Calu3 (cell line): Measurements from ENCODE around the gene POU4F1. TPM values are rescaled to one million over a fixed set of nuclear protein-coding genes. Genes with fewer than 3 reads are reported as not detected.

Source experiments
- BruUV-seq: library from RNA; stranded (reverse); fragments of 400-500 nt; replicated peaks from 2 replicates; lab custom pipeline; 2021; lab: Mats Ljungman, UMichigan
- CTCF ChIA-PET: fragments of 300-600 bp; sonication (Branson Sonifier 250); formaldehyde crosslinking; loops from one replicate; lab custom pipeline; 2022; ENCODE audit warnings: antibody characterized with exemption; lab: Charles Lee
- DNase-seq: peaks from one replicate; pipeline ENCODE4 v3.0.0; 2022
- H3K27ac Mint-ChIP-seq: one replicate; pipeline ENCODE4 v1.8.0; 2022; ENCODE audit warnings: mixed read lengths; ENCODE audit not compliant: unreplicated experiment
- H3K27me3 Mint-ChIP-seq: one replicate; pipeline ENCODE4 v1.8.0; 2022; ENCODE audit warnings: mixed read lengths; ENCODE audit not compliant: unreplicated experiment
- H3K36me3 Mint-ChIP-seq: one replicate; pipeline ENCODE4 v1.8.0; 2022; ENCODE audit warnings: mild to moderate bottlenecking, moderate library complexity, mixed read lengths; ENCODE audit not compliant: insufficient read depth, unreplicated experiment
- H3K4me1 Mint-ChIP-seq: one replicate; pipeline ENCODE4 v1.8.0; 2022; ENCODE audit warnings: mild to moderate bottlenecking, low read depth, mixed read lengths; ENCODE audit not compliant: unreplicated experiment
- H3K4me3 Mint-ChIP-seq: one replicate; pipeline ENCODE4 v1.8.0; 2022; ENCODE audit warnings: mild to moderate bottlenecking, low read depth, moderate library complexity, mixed read lengths; ENCODE audit not compliant: unreplicated experiment
- H3K9me3 Mint-ChIP-seq: one replicate; pipeline ENCODE4 v1.8.0; 2022; ENCODE audit warnings: low read depth, mixed read lengths; ENCODE audit not compliant: unreplicated experiment
- CTCF ChIP-seq: fragments of 200-600 bp; IDR thresholded peaks from one replicate; pipeline ENCODE4 v1.8.0; 2022; ENCODE audit warnings: antibody characterized with exemption; ENCODE audit not compliant: unreplicated experiment
- intact Hi-C: fragments of 100-400 bp; cut with micrococcal nuclease; formaldehyde crosslinking; loops from one replicate; pipeline ENCODE4 v1.10.0; 2022; ENCODE audit not compliant: unreplicated experiment
- total RNA-seq: library from RNA; stranded (reverse); gene quantifications from 2 replicates; pipeline ENCODE4 v1.2.3, GENCODE V29; 2022

Gene POU4F1
- total RNA-seq, 1 experiment from 2014 or later = 1.0 TPM

- BruUV-seq = no TSS peak
- Mint-ChIP-seq H3K27ac (no peak overlapping the region), H3K9me3 (no peaks in the 10 kb centered on the region), H3K27me3 (no peaks in the 10 kb centered on the region), H3K4me3 (no peak overlapping the region), H3K36me3 (no peaks in the 10 kb centered on the region), H3K4me1 (no peaks in the 10 kb centered on the region)
- TF ChIP-seq CTCF = no peak
- no peak for DNase-seq
- CTCF ChIA-PET = no interaction called here
- intact Hi-C loops = no loop called here
Observed at GRCh38 chr13:78572459-78572858, 30.9 kb downstream of the POU4F1 start.

GRCh38 chr13:78569029-78569428 lies 34.3 kb downstream of the POU4F1 start:
- BruUV-seq = no TSS peak
- no peaks in the 10 kb centered on the region for H3K4me1 Mint-ChIP-seq
- H3K27me3 Mint-ChIP-seq = no peaks in the 10 kb centered on the region
- intact Hi-C loops = no loop called here
- no peak overlapping the region for H3K27ac Mint-ChIP-seq
- no peaks in the 10 kb centered on the region for H3K36me3 Mint-ChIP-seq
- no peak for TF ChIP-seq CTCF
- DNase-seq = no peak
- CTCF ChIA-PET = no interaction called here
- H3K4me3 Mint-ChIP-seq = no peak overlapping the region
- H3K9me3 Mint-ChIP-seq = no peaks in the 10 kb centered on the region

- intact Hi-C loops = no loop called here
- CTCF ChIA-PET = no interaction called here
- no TSS peak for BruUV-seq
Observed at GRCh38 chr13:78566631-78567030, 36.7 kb downstream of the POU4F1 start.

GRCh38 chr13:78562237-78562889 lies 41.0 kb downstream of the POU4F1 start:
- Mint-ChIP-seq H3K4me1 (no peaks in the 10 kb centered on the region), H3K27me3 (no peaks in the 10 kb centered on the region), H3K9me3 (no peaks in the 10 kb centered on the region), H3K36me3 (no peaks in the 10 kb centered on the region), H3K4me3 (no peak overlapping the region), H3K27ac (no peak overlapping the region)
- CTCF ChIA-PET = no interaction called here
- no TSS peak for BruUV-seq
- TF ChIP-seq CTCF = no peak
- intact Hi-C loops = no loop called here
- no peak for DNase-seq

More at GRCh38 chr13:78566631-78567030, 36.7 kb downstream of the POU4F1 start:
- Mint-ChIP-seq H3K4me1 (no peaks in the 10 kb centered on the region), H3K27ac (no peak overlapping the region), H3K36me3 (no peaks in the 10 kb centered on the region), H3K9me3 (no peaks in the 10 kb centered on the region), H3K4me3 (no peak overlapping the region), H3K27me3 (no peaks in the 10 kb centered on the region)
- DNase-seq = no peak
- no peak for TF ChIP-seq CTCF

Other genes with a start within 250 kb of the POU4F1 start
- 5.9 and 6.1 TPM in 2 replicates for gene OBI1, start 55.6 kb upstream of the POU4F1 start, total RNA-seq